Right cardiac atrium (tissue), 5 donors: ENCODE data around the gene SOD2. TPM values are rescaled to one million over a fixed set of nuclear protein-coding genes. Genes with fewer than 3 reads are reported as not detected.
"Not testable (repeated sequence)": the region's sequence is repeated elsewhere in the genome, so short reads cannot be mapped to it uniquely, and the experiment has no call there.

Source experiments
- ATAC-seq, 2 donors: fragments of 200-7000 bp; cut with Tn5 transposase; one replicate each; pipeline versions ENCODE4 v1.8.0 to v1.9.1; 2020; ENCODE audit warnings: moderate library complexity in 2 of 2, mild to moderate bottlenecking in 1 of 2
- DNase-seq, 3 donors: peaks; one replicate each; pipeline ENCODE4 v3.0.0-alpha.2; 2020
- H3K27ac ChIP-seq: one replicate; pipeline ENCODE4 v1.5.1; 2013; ENCODE audit warnings: mild to moderate bottlenecking, low read length, control low read depth, moderate library complexity
- H3K27me3 ChIP-seq: one replicate; pipeline ENCODE4 v1.6.1; 2013; ENCODE audit not compliant: control insufficient read depth, insufficient read depth
- H3K4me1 ChIP-seq: one replicate; pipeline ENCODE4 v1.6.1; 2013; ENCODE audit warnings: low read length; ENCODE audit not compliant: control insufficient read depth, insufficient read depth
- H3K4me3 ChIP-seq: one replicate; pipeline ENCODE4 v1.5.1; 2013; ENCODE audit warnings: low read length, control low read depth
- H3K9me3 ChIP-seq: one replicate; pipeline ENCODE4 v1.6.1; 2013; ENCODE audit warnings: low read length; ENCODE audit not compliant: control insufficient read depth
- WGBS: extraction: QIAGEN DNeasy Blood & Tissue Kit; methylation state at CpG from one replicate; pipeline ENCODE4 v1.1.7; 2013; 5-methylcytosine and 5-hydroxymethylcytosine counted together
- intact Hi-C, 4 donors: fragments of 100-400 bp; cut with DNase I; formaldehyde crosslinking; loops; one replicate each; pipeline versions ENCODE4 v1.11.0 to v1.14.0; 2022 to 2023
- polyA plus RNA-seq: library from polyadenylated mRNA; stranded (reverse); fragments of 200-250 nt; gene quantifications from one replicate; pipeline ENCODE4 v1.2.3, GENCODE V29; 2013
- total RNA-seq, 4 donors: library from RNA; stranded (reverse); fragmentation: NEBNext Ultra II Directional; extraction: Animal tissue kit (Norgen Biotek cat#: 25700); gene quantifications; one replicate each; pipeline ENCODE4 v1.2.1, GENCODE V29; 2021
- donor health status: healthy with polysubstance abuse.
- donor health status: DM: no; HTN: yes; CAD: no.
- donor health status: DM: no; HTN: no; CAD: no.
- donor health status: DM: no; HTN: yes; CAD: no; lungs with severe emphysema.
- donor health status: DM: yes; HTN: yes; CAD: no.

Gene SOD2
- total and polyA plus RNA-seq, 5 donors, result 341 to 606 (median 586) TPM

GRCh38 chr6:159692303-159693127 is 526 bp downstream of the SOD2 start:
- WGBS, result under 1% methylated on average over 66 of the region's 66 CpGs
- intact Hi-C loops, result loop anchor here in 3 of 4 donors (5.0 to 10.0 kb wide), 4 partner anchors 35 to 252 kb away; partner anchors contain the start of genes WTAP (in 3 of the 3) and TCP1 (in 1 of the 3)
- H3K9me3 ChIP-seq, result no peaks in the 10 kb centered on the region
- DNase-seq, result peak; percentile 50 to 78 (median 77)
- peak overlapping the region; percentile 93 for H3K27ac ChIP-seq
- ATAC-seq, result peak; percentile 34 to 49
- peaks cover 3% of the 10 kb centered on the region for H3K4me1 ChIP-seq
- no peaks in the 10 kb centered on the region for H3K27me3 ChIP-seq
- H3K4me3 ChIP-seq, result peak overlapping the region; percentile 78

GRCh38 chr6:159691963-159692287 is 1.1 kb downstream of the SOD2 start:
- DNase-seq (no peak), ATAC-seq (no peak)
- peak overlapping the region; percentile 78 for H3K4me3 ChIP-seq
- intact Hi-C loops, result loop anchor here in 3 of 4 donors (5.0 to 10.0 kb wide), 4 partner anchors 35 to 253 kb away; partner anchors contain the start of genes WTAP (in 3 of the 3) and TCP1 (in 1 of the 3)
- H3K9me3 ChIP-seq, result no peaks in the 10 kb centered on the region
- 30% methylated on average over 7 of the region's 7 CpGs for WGBS
- H3K4me1 ChIP-seq, result peaks cover 3% of the 10 kb centered on the region
- no peaks in the 10 kb centered on the region for H3K27me3 ChIP-seq
- H3K27ac ChIP-seq, result peak overlapping the region; percentile 93

- DNase-seq, result no peak
- intact Hi-C loops, result loop anchor here in 3 of 4 donors (5.0 to 10.0 kb wide), 4 partner anchors 36 to 253 kb away; partner anchors contain the start of genes WTAP (in 3 of the 3) and TCP1 (in 1 of the 3)
- no peaks in the 10 kb centered on the region for H3K27me3 ChIP-seq
- H3K4me3 ChIP-seq, result peak overlapping the region; percentile 78
- no peaks in the 10 kb centered on the region for H3K9me3 ChIP-seq
- WGBS, result 13% methylated on average over 11 of the region's 11 CpGs
- H3K4me1 ChIP-seq, result peaks cover 5% of the 10 kb centered on the region
- H3K27ac ChIP-seq, result peak overlapping the region; percentile 93
- ATAC-seq, result peak in 1 of 2 donors; percentile 4
Measured at GRCh38 chr6:159691133-159691962, 1.7 kb downstream of the SOD2 start.

GRCh38 chr6:159690135-159690534 is 2.9 kb downstream of the SOD2 start:
- not testable (repeated sequence) for H3K4me3 ChIP-seq, H3K9me3 ChIP-seq, H3K4me1 ChIP-seq, H3K27ac ChIP-seq, H3K27me3 ChIP-seq, ATAC-seq
- peak in 1 of 3 donors; percentile 52 for DNase-seq
- WGBS, result 91% methylated on average over 13 of the region's 13 CpGs
- intact Hi-C loops, result loop anchor here in 3 of 4 donors (5.0 to 10.0 kb wide), 4 partner anchors 37 to 255 kb away; partner anchors contain the start of genes WTAP (in 3 of the 3) and TCP1 (in 1 of the 3)

- Histone ChIP-seq H3K27me3 (no peaks in the 10 kb centered on the region), H3K4me1 (peaks cover 5% of the 10 kb centered on the region), H3K27ac (peak overlapping the region; percentile 42), H3K4me3 (no peak overlapping the region), H3K9me3 (no peaks in the 10 kb centered on the region)
- DNase-seq, result no peak
- 67% methylated on average over 6 of the region's 6 CpGs for WGBS
- intact Hi-C loops, result no loop called here
- ATAC-seq, result no peak
Measured at GRCh38 chr6:159689001-159689400, 4.0 kb downstream of the SOD2 start.

- Histone ChIP-seq H3K27me3 (no peaks in the 10 kb centered on the region), H3K27ac (no peak overlapping the region), H3K9me3 (no peaks in the 10 kb centered on the region), H3K4me1 (peaks cover 5% of the 10 kb centered on the region), H3K4me3 (no peak overlapping the region)
- ATAC-seq (no peak), DNase-seq (no peak)
- 59% methylated on average over 5 of the region's 5 CpGs for WGBS
- intact Hi-C loops, result no loop called here
Measured at GRCh38 chr6:159688266-159688905, 4.7 kb downstream of the SOD2 start.

- Histone ChIP-seq H3K27me3 (no peaks in the 10 kb centered on the region), H3K27ac (no peak overlapping the region), H3K4me1 (peaks cover 5% of the 10 kb centered on the region), H3K4me3 (no peak overlapping the region), H3K9me3 (no peaks in the 10 kb centered on the region)
- intact Hi-C loops, result no loop called here
- ATAC-seq (no peak), DNase-seq (no peak)
- 94% methylated on average over 9 of the region's 9 CpGs for WGBS
Measured at GRCh38 chr6:159687341-159687740, 5.7 kb downstream of the SOD2 start.

- no peak for DNase-seq
- Histone ChIP-seq H3K9me3 (no peaks in the 10 kb centered on the region), H3K4me3 (no peak overlapping the region), H3K27ac (no peak overlapping the region), H3K4me1 (peaks cover 5% of the 10 kb centered on the region), H3K27me3 (no peaks in the 10 kb centered on the region)
- intact Hi-C loops, result no loop called here
- WGBS, result 67% methylated on average over 3 of the region's 3 CpGs
- ATAC-seq, result no peak
Measured at GRCh38 chr6:159686703-159687102, 6.3 kb downstream of the SOD2 start.

- DNase-seq, result no peak
- intact Hi-C loops, result no loop called here
Measured at GRCh38 chr6:159686040-159686439, 7.0 kb downstream of the SOD2 start.

GRCh38 chr6:159684013-159684304 is 9.1 kb downstream of the SOD2 start:
- 98% methylated on average over 1 of the region's 1 CpG for WGBS
- Histone ChIP-seq H3K4me3 (no peak overlapping the region), H3K27ac (no peak overlapping the region), H3K4me1 (peaks cover 6% of the 10 kb centered on the region), H3K27me3 (no peaks in the 10 kb centered on the region), H3K9me3 (no peaks in the 10 kb centered on the region)
- intact Hi-C loops, result no loop called here
- DNase-seq, result no peak
- no peak for ATAC-seq

More at GRCh38 chr6:159686040-159686439, 7.0 kb downstream of the SOD2 start:
- 76% methylated on average over 5 of the region's 5 CpGs for WGBS
- Histone ChIP-seq H3K4me3 (no peak overlapping the region), H3K4me1 (peaks cover 6% of the 10 kb centered on the region), H3K27me3 (no peaks in the 10 kb centered on the region), H3K9me3 (no peaks in the 10 kb centered on the region), H3K27ac (no peak overlapping the region)
- ATAC-seq, result no peak
